Transverse colon (tissue), 4 donors: ENCODE measurements around the gene PRKAR1B. TPM values are rescaled to one million over a fixed set of nuclear protein-coding genes. Genes with fewer than 3 reads are reported as not detected.

Source experiments
- DNase-seq: peaks from one replicate; pipeline ENCODE4 v3.0.0-alpha.2; 2019
- H3K27ac ChIP-seq, 4 donors: fragments of 200-600 bp; sonication (generic); 2 replicates each; pipeline ENCODE4 v1.5.1; 2016 to 2018; ENCODE audit warnings: inconsistent platforms in 4 of 4
- H3K27me3 ChIP-seq: fragments of 200-600 bp; sonication (generic); 2 replicates; pipeline ENCODE4 v1.5.1; 2017; ENCODE audit warnings: inconsistent platforms
- H3K36me3 ChIP-seq, 4 donors: fragments of 200-600 bp; sonication (generic); 2 replicates each; pipeline ENCODE4 v1.5.1; 2017 to 2019; ENCODE audit warnings: inconsistent platforms in 4 of 4
- H3K4me1 ChIP-seq, 4 donors: fragments of 200-600 bp; sonication (generic); 2 replicates each; pipeline ENCODE4 v1.5.1; 2017 to 2020; ENCODE audit warnings: inconsistent platforms in 4 of 4
- H3K4me3 ChIP-seq, 4 donors: fragments of 200-600 bp; sonication (generic); 1 replicate in 1 of 4; 2 replicates in 3 of 4; pipeline versions ENCODE4 v1.5.1 to v1.6.1; 2017 to 2019; ENCODE audit warnings: inconsistent platforms in 4 of 4
- H3K9me3 ChIP-seq, 2 donors: fragments of 200-600 bp; sonication (generic); 2 replicates each; pipeline ENCODE4 v1.5.1; 2017 to 2019; ENCODE audit warnings: inconsistent platforms in 2 of 2
- EP300 ChIP-seq: sonication (generic); formaldehyde crosslinking; IDR thresholded peaks from one replicate; pipeline ENCODE4 v1.6.1; 2017; ENCODE audit warnings: antibody characterized with exemption, low read depth
- POLR2A ChIP-seq: fragments of 450-650 bp; IDR thresholded peaks from one replicate; pipeline ENCODE4 v1.6.1; 2016; ENCODE audit warnings: antibody characterized with exemption, mild to moderate bottlenecking, moderate library complexity
- POLR2AphosphoS5 ChIP-seq, 3 donors: sonication (generic); formaldehyde crosslinking; IDR thresholded peaks; one replicate each; pipeline ENCODE4 v1.6.1; 2016; ENCODE audit warnings: antibody characterized with exemption in 3 of 3
- whole genome bisulfite sequencing, 2 donors: methylation state at CpG; one replicate each; pipeline ENCODE4 v1.1.5; 2018; ENCODE audit warnings: low coverage in 1 of 2; 5-methylcytosine and 5-hydroxymethylcytosine counted together
- in situ Hi-C, 4 donors: fragments of 200-750 bp; cut with MboI; loops; one replicate each; pipeline versions ENCODE4 v1.15.0 to v1.15.1; 2017; ENCODE audit warnings: low sequenced_read_pairs in 3 of 4, low pct_ligation_motif_present in 1 of 4, low pct_unique_long_range_greater_than_20kb in 1 of 4
- intact Hi-C: fragments of 100-400 bp; cut with DNase I; formaldehyde crosslinking; loops from one replicate; pipeline ENCODE4 v1.15.1; 2023; ENCODE audit warnings: low total_unique reads
- total RNA-seq, 4 donors: library from RNA; depleted of rRNA; stranded (reverse); fragments of >200 nt; gene quantifications; one replicate each; pipeline ENCODE4 v1.1.0, GENCODE V29; 2016
- TF ChIP-seq, protein P1 (sequence below), 5 experiments: fragments of 200-600 bp in 3 of 5; fragments of 450-650 bp in 2 of 5; sonication (generic) in 3 of 5; IDR thresholded peaks; 1 replicate in 2 of 5; 2 replicates in 3 of 5; pipeline ENCODE4 v1.5.1; 2016 to 2017; ENCODE audit warnings: antibody characterized with exemption in 5 of 5, inconsistent platforms in 3 of 5, mild to moderate bottlenecking in 2 of 5, moderate library complexity in 1 of 5

Gene PRKAR1B
- total RNA-seq, 4 donors from 2014 or later, result 15.7 to 53.9 (median 16.9) TPM

GRCh38 chr7:630539-630938 lies 96.5 kb downstream of the PRKAR1B start:
- Histone ChIP-seq H3K4me3 (no peak overlapping the region), H3K9me3 (no peaks in the 10 kb centered on the region), H3K27me3 (no peaks in the 10 kb centered on the region), H3K36me3 (no peaks in the 10 kb centered on the region), H3K27ac (no peak overlapping the region), H3K4me1 (no peaks in the 10 kb centered on the region)
- DNase-seq, result no peak
- TF ChIP-seq, protein P1, sequence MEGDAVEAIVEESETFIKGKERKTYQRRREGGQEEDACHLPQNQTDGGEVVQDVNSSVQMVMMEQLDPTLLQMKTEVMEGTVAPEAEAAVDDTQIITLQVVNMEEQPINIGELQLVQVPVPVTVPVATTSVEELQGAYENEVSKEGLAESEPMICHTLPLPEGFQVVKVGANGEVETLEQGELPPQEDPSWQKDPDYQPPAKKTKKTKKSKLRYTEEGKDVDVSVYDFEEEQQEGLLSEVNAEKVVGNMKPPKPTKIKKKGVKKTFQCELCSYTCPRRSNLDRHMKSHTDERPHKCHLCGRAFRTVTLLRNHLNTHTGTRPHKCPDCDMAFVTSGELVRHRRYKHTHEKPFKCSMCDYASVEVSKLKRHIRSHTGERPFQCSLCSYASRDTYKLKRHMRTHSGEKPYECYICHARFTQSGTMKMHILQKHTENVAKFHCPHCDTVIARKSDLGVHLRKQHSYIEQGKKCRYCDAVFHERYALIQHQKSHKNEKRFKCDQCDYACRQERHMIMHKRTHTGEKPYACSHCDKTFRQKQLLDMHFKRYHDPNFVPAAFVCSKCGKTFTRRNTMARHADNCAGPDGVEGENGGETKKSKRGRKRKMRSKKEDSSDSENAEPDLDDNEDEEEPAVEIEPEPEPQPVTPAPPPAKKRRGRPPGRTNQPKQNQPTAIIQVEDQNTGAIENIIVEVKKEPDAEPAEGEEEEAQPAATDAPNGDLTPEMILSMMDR (IDR thresholded peaks at IDR 0.05), result no peak
- TF ChIP-seq EP300, result no peak
- TF ChIP-seq POLR2AphosphoS5 (IDR thresholded peaks at IDR 0.05), result no peak
- no peak for TF ChIP-seq POLR2A
- in situ Hi-C loops (no loop called here), intact Hi-C loops (no loop called here)
- WGBS, 2 donors, result 90% methylated on average over 5 of the region's 5 CpGs; no CpG with 5 or more reads in 1 of the 2 donors

DNA sequence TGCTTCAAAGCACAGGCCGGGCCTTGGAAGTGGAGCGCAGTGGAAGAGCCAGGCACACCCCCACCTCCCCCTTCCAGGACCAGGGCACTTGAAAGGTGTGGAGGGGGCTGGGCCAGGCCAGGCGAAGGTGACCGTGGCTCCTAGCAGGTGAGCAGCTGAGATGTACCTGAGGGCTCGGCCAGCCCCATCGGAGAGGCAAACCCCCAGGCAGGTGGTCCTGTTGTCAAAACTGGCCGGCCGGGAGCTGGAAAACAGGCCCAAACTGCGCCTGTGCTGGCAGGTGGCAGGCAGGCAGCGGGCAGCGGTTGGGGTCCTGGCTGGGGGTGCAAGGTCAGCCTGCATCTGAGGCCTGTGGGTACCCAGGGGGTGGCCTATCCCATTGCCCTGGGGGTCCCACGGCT lies 97.0 kb downstream of the PRKAR1B start:
- no peak for DNase-seq
- H3K27me3 ChIP-seq, result no peaks in the 10 kb centered on the region
- in situ Hi-C loops, result no loop called here

GRCh38 chr7:628826-629225 lies 98.3 kb downstream of the PRKAR1B start:
- in situ Hi-C loops, result no loop called here

More for the DNA sequence above, 97.0 kb downstream of the PRKAR1B start:
- 95 to 98% methylated on average over 3 to 12 of the region's 12 CpGs for WGBS, 2 donors
- no peaks in the 10 kb centered on the region for H3K9me3 ChIP-seq
- no peak overlapping the region for H3K4me3 ChIP-seq
- peaks cover 0 to 4% (median 0%) of the 10 kb centered on the region in 4 donors for H3K4me1 ChIP-seq
- H3K27ac ChIP-seq, result no peak overlapping the region
- H3K36me3 ChIP-seq, result no peaks in the 10 kb centered on the region
- intact Hi-C loops, result no loop called here
- TF ChIP-seq POLR2AphosphoS5 (IDR thresholded peaks at IDR 0.05) (no peak), EP300 (no peak), POLR2A (no peak)
- TF ChIP-seq, protein P1 (IDR thresholded peaks at IDR 0.05), result no peak

GRCh38 chr7:628402-628763 lies 98.7 kb downstream of the PRKAR1B start:
- in situ Hi-C loops (no loop called here), intact Hi-C loops (no loop called here)
- TF ChIP-seq, protein P1 (IDR thresholded peaks at IDR 0.05), result no peak
- TF ChIP-seq POLR2AphosphoS5 (IDR thresholded peaks at IDR 0.05), result no peak
- no peak for TF ChIP-seq POLR2A
- no peak for TF ChIP-seq EP300
- H3K36me3 ChIP-seq, result no peaks in the 10 kb centered on the region
- no peaks in the 10 kb centered on the region for H3K9me3 ChIP-seq
- no peak overlapping the region for H3K4me3 ChIP-seq
- WGBS, 2 donors, result 66 to 80% methylated on average over 2 to 13 of the region's 13 CpGs
- H3K27ac ChIP-seq, result no peak overlapping the region
- DNase-seq, result no peak
- peaks cover 0 to 12% (median 2%) of the 10 kb centered on the region in 4 donors for H3K4me1 ChIP-seq
- H3K27me3 ChIP-seq, result no peaks in the 10 kb centered on the region

More at GRCh38 chr7:628826-629225, 98.3 kb downstream of the PRKAR1B start:
- Histone ChIP-seq H3K9me3 (no peaks in the 10 kb centered on the region), H3K27me3 (no peaks in the 10 kb centered on the region), H3K4me1 (peaks cover 0 to 12% (median 2%) of the 10 kb centered on the region in 4 donors), H3K4me3 (no peak overlapping the region), H3K36me3 (no peaks in the 10 kb centered on the region), H3K27ac (no peak overlapping the region)
- no peak for DNase-seq
- WGBS, 2 donors, result 97% methylated on average over 13 of the region's 19 CpGs; no CpG with 5 or more reads in 1 of the 2 donors
- no peak for TF ChIP-seq POLR2AphosphoS5 (IDR thresholded peaks at IDR 0.05)
- TF ChIP-seq POLR2A, result no peak
- TF ChIP-seq, protein P1 (IDR thresholded peaks at IDR 0.05), result no peak
- TF ChIP-seq EP300, result no peak
- intact Hi-C loops, result no loop called here
